Activated B cell treated with CpG ODN at 0.5 μM for 24 hours (primary cell): ENCODE data around the gene DBN1. TPM values are rescaled to one million over a fixed set of nuclear protein-coding genes. Genes with fewer than 3 reads are reported as not detected.
A peak's percentile ranks its signal among the peaks of the same experiment; 100 is the strongest.

Experiments
- ATAC-seq: fragments of 200-7000 bp; cut with Tn5 transposase; one replicate; pipeline ENCODE4 v1.10.0; 2021; ENCODE audit warnings: low read depth, mild to moderate bottlenecking, moderate library complexity
- CTCF ChIA-PET: fragments of 350-600 bp; sonication (Branson Sonifier 250); formaldehyde crosslinking; loops from one replicate; lab custom pipeline; 2021; ENCODE audit warnings: antibody characterized with exemption; lab: Charles Lee
- POLR2A ChIA-PET: fragments of 350-600 bp; sonication (Branson Sonifier 250); formaldehyde crosslinking; loops from one replicate; lab custom pipeline; 2021; ENCODE audit warnings: antibody characterized with exemption; lab: Charles Lee
- DNase-seq: peaks from one replicate; pipeline ENCODE4 v3.0.0; 2022
- H3K27ac Mint-ChIP-seq: one replicate; pipeline ENCODE4 v1.8.0; 2020; ENCODE audit warnings: mixed read lengths
- H3K27me3 Mint-ChIP-seq: one replicate; pipeline ENCODE4 v1.8.0; 2021; ENCODE audit warnings: mixed read lengths
- H3K36me3 Mint-ChIP-seq: one replicate; pipeline ENCODE4 v1.8.0; 2021; ENCODE audit warnings: low read depth, mixed read lengths
- H3K4me1 Mint-ChIP-seq: one replicate; pipeline ENCODE4 v1.8.0; 2021; ENCODE audit warnings: mixed read lengths
- H3K4me3 Mint-ChIP-seq: one replicate; pipeline ENCODE4 v1.8.0; 2020; ENCODE audit warnings: mild to moderate bottlenecking, mixed read lengths
- H3K9me3 Mint-ChIP-seq: one replicate; pipeline ENCODE4 v1.8.0; 2020; ENCODE audit warnings: mixed read lengths
- intact Hi-C: fragments of 100-400 bp; cut with micrococcal nuclease; formaldehyde crosslinking; loops from one replicate; pipeline ENCODE4 v1.15.1; 2024
- total RNA-seq: library from RNA; stranded (reverse); gene quantifications from 2 replicates; pipeline ENCODE4 v1.2.3, GENCODE V29; 2022
- TF ChIP-seq, protein P1 (sequence below): fragments of 200-600 bp; IDR thresholded peaks from one replicate; pipeline ENCODE4 v1.8.0; 2022; ENCODE audit warnings: antibody characterized with exemption, mild to moderate bottlenecking

Gene DBN1
- total RNA-seq, 1 donor from 2014 or later, result 3.9 TPM

DNA sequence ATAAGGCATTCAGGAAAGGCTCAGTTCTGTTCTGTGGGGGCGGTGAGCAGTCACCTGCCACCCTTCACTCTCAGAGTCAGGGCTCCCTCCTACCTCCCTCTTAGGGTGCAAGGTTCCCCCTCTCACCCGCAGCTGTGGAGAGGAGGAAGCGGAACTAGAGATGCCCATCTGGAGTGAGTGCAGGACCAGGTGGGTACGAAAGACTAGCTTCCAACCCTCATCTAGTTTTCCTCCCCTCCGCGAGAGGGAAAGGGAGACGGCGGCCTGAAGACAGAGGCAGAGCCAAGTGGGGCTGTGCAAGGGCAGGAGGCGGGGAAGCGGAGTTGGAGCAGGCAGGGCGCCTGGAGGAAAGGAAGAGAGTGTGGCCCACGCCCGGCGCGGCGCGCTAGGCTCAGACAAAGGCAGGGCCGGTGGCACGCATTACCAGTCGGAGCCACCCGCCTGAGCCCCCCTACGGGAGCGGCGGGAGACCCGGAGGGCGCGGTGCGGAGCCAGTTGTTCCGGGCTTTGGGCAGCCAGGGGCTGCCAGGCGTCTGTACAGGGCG lies 19.5 kb downstream of the DBN1 start:
- Mint-ChIP-seq H3K4me3 (peak overlapping the region; percentile 85), H3K9me3 (no peaks in the 10 kb centered on the region), H3K36me3 (no peaks in the 10 kb centered on the region), H3K4me1 (peaks cover 32% of the 10 kb centered on the region), H3K27ac (peak overlapping the region; percentile 77), H3K27me3 (no peaks in the 10 kb centered on the region)
- peak; percentile 3 for ATAC-seq
- intact Hi-C loops, result loop anchor here (1.0 to 2.0 kb wide), 4 partner anchors 23 to 143 kb away; partner anchors contain the start of gene MXD3
- TF ChIP-seq, protein P1, sequence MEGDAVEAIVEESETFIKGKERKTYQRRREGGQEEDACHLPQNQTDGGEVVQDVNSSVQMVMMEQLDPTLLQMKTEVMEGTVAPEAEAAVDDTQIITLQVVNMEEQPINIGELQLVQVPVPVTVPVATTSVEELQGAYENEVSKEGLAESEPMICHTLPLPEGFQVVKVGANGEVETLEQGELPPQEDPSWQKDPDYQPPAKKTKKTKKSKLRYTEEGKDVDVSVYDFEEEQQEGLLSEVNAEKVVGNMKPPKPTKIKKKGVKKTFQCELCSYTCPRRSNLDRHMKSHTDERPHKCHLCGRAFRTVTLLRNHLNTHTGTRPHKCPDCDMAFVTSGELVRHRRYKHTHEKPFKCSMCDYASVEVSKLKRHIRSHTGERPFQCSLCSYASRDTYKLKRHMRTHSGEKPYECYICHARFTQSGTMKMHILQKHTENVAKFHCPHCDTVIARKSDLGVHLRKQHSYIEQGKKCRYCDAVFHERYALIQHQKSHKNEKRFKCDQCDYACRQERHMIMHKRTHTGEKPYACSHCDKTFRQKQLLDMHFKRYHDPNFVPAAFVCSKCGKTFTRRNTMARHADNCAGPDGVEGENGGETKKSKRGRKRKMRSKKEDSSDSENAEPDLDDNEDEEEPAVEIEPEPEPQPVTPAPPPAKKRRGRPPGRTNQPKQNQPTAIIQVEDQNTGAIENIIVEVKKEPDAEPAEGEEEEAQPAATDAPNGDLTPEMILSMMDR, result no peak
- ChIA-PET CTCF (interaction anchor here (0.8 to 13.5 kb wide), 16 partner anchors 9 to 138 kb away, joined by 3 to 293 read pairs (median 6); partner anchors contain the start of genes PDLIM7 and PFN3), POLR2A (interaction anchor here (0.6 to 6.0 kb wide), 10 partner anchors 8 to 469 kb away, joined by 3 to 101 read pairs (median 19); partner anchors contain the start of genes DOK3, GRK6, LMAN2 and PDLIM7)
- no peak for DNase-seq

DNA sequence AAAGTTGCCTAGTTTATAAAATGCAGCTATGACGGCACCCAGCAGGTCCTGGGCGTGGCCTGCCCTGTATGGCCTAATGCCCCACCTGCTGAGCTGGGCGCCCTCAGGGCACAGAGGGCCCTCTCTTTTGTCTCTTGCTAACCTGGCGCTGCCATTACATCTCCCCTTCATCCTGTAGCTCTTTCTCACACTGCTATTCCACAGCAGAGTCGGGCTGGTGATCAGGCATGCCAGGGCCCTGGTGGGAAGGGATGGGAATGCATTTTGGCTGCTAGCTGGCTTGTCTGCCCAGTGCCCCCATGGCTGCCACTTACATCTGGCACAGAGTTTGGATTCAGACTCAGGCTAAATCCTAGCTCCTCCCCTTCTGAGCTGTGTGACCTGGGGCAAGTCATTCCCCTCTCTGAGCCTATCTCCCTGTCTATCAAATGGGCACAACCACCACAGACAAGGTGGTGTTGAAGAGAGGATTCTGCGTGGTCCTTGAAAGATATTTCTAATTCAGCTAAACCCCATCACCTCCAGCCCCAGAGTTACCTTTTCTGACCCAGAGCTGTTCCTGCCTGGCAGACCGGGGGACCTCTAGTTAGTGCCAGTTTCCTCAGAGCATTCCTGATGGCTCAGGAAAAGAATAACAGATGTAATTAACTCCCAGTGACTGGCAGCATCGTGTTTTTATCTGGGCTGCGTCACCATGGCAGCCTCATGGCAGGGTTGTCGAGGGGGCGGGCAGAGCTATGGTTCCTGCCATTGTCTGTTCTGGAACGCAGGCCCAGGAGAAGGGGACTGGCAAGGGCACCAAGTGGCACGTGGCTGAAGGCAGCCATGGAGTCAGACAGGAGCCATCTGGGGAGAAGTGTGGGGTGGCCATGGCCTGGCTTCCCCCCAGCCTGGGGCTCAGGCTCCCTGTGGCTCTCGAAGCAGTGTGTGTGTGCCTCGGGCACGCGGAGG lies 20.5 kb downstream of the DBN1 start:
- TF ChIP-seq, protein P1, result no peak
- POLR2A ChIA-PET, result interaction anchor here (0.6 to 6.0 kb wide), 7 partner anchors 9 to 468 kb away, joined by 3 to 101 read pairs (median 20); partner anchors contain the start of genes DOK3, GRK6 and LMAN2
- DNase-seq (no peak), ATAC-seq (no peak)
- H3K27ac Mint-ChIP-seq, result no peak overlapping the region
- H3K36me3 Mint-ChIP-seq, result no peaks in the 10 kb centered on the region
- intact Hi-C loops, result no loop called here
- peaks cover 41% of the 10 kb centered on the region for H3K4me1 Mint-ChIP-seq
- H3K27me3 Mint-ChIP-seq, result no peaks in the 10 kb centered on the region
- no peaks in the 10 kb centered on the region for H3K9me3 Mint-ChIP-seq
- CTCF ChIA-PET, result interaction anchor here (1.2 to 13.5 kb wide), 6 partner anchors 19 to 143 kb away, joined by 3 to 293 read pairs (median 4); partner anchors contain the start of genes GRK6 and PFN3
- peak overlapping the region; percentile 85 for H3K4me3 Mint-ChIP-seq

DNA sequence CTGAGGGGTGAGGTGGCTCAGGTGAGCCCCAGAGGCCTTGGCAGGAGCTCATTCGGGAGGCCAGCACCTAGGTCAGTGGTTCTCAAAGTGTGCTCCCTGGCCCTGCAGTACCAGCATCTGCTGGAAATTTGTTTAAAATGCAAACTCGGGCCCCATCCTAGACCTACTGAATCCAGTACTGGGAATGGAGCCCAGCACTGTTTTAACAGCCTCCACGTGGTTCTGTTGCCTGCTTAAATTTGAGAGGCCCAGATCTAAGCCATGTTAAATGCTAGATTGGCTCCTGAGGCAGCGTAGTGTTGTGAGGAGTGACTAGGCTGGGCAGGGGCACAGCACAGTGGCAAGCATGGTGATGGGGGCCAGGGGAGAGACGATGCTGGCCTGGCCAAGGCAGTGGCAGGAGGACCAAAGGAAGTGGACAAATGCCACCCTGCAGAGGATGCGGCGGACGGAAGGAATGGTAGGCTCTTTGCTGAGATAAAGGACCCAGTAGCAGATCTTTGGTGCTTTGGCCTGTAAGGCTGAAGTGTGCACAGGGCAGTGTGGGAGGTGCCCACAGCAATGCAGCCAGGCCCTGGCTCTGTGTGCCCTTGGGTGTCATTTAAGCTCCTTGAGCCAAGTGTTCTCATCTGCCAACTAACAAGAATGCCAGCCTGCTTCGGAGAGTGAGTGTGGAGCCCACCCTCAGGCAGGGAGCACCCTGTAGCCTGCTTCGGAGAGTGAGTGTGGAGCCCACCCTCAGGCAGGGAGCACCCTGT lies 22.6 kb downstream of the DBN1 start:
- H3K4me1 Mint-ChIP-seq, result peaks cover 43% of the 10 kb centered on the region
- intact Hi-C loops, result no loop called here
- POLR2A ChIA-PET, result interaction anchor here (0.7 to 11.5 kb wide), 3 partner anchors 22 to 46 kb away, joined by 3 to 296 read pairs (median 101); partner anchors contain the start of gene GRK6
- ATAC-seq (no peak), DNase-seq (no peak)
- H3K27ac Mint-ChIP-seq, result no peak overlapping the region
- TF ChIP-seq, protein P1, result no peak
- H3K9me3 Mint-ChIP-seq, result no peaks in the 10 kb centered on the region
- no peaks in the 10 kb centered on the region for H3K27me3 Mint-ChIP-seq
- CTCF ChIA-PET, result interaction anchor here (2.3 to 13.5 kb wide), 2 partner anchors 47 to 60 kb away, joined by 7 to 293 read pairs; partner anchors contain the start of gene PFN3
- H3K36me3 Mint-ChIP-seq, result no peaks in the 10 kb centered on the region
- H3K4me3 Mint-ChIP-seq, result no peak overlapping the region

DNA sequence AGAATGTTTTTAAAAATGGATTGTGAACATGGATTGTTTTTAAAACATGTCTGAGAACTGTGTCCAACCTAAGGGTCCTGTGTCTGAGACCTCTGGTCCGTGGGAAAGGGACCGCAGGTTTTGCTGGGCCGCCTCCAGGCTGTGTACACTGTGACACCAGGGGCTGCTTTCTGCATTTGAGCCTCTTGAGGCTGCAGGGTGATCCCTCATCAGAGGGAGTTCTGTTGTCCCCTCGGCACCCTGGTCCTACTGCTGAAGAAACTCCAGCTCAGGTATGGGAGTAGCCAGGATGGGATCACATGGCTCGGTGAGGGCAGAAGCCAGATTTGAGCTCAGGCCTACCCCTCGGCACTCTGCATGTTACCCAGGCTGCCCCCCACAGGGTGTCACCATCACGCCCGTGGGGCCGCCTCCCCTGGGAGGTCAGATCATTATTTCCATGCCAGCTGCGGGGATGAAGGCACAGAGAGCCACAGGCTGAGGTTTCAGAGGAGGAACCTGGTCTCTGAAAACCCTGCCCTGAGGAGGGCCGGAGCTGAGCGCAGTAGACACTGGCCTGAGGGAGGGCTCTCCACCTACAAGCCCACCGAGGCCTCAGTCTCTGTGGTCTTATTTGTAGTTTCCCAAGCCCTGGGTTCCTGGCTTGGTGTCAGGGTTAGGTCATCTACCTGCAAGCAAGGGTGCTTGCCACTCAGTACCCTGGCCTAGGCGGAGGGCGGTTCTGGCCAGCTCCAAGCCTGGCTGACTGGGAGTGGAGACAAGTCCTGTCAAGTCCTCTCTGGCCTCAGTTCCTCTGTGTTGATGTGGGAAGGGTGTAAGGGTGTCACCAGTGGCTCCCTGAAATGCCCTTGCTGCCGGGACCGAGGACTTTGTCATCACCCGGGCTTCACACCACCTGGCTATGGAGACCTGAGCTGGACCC lies 24.0 kb downstream of the DBN1 start:
- intact Hi-C loops, result no loop called here
- H3K4me1 Mint-ChIP-seq, result peaks cover 57% of the 10 kb centered on the region
- DNase-seq (no peak), ATAC-seq (no peak)
- ChIA-PET CTCF (interaction anchor here (0.9 to 13.5 kb wide), 4 partner anchors 18 to 59 kb away, joined by 3 to 293 read pairs (median 6); partner anchors contain the start of gene PFN3), POLR2A (interaction anchor here (1.1 to 11.5 kb wide), 5 partner anchors 11 to 77 kb away, joined by 3 to 296 read pairs (median 4); partner anchors contain the start of genes DOK3 and GRK6)
- no peak overlapping the region for H3K27ac Mint-ChIP-seq
- H3K4me3 Mint-ChIP-seq, result no peak overlapping the region
- H3K36me3 Mint-ChIP-seq, result no peaks in the 10 kb centered on the region
- H3K9me3 Mint-ChIP-seq, result no peaks in the 10 kb centered on the region
- TF ChIP-seq, protein P1, result no peak
- H3K27me3 Mint-ChIP-seq, result no peaks in the 10 kb centered on the region
